SK-N-SH (cell line): ENCODE measurements around the gene FCRL5. TPM values are rescaled to one million over a fixed set of nuclear protein-coding genes. Genes with fewer than 3 reads are reported as not detected.

Source experiments
- CTCF ChIA-PET: fragments of 300-600, 350-600 bp; formaldehyde crosslinking; extraction: SDS; loops from one replicate; lab custom pipeline; 2021; lab: Yijun Ruan, JAX
- POLR2A ChIA-PET: fragments of 350-600 bp; sonication (Branson Sonifier 250); formaldehyde crosslinking; extraction: SDS; loops from one replicate; lab custom pipeline; 2020; ENCODE audit warnings: antibody characterized with exemption, inconsistent platforms; lab: Yijun Ruan, JAX
- DNase-seq: peaks from one replicate; pipeline ENCODE4 v3.0.0; 2012
- H2AFZ ChIP-seq: fragments of 200-600 bp; sonication (generic); 2 replicates; pipeline ENCODE4 v1.8.1; 2016; ENCODE audit warnings: antibody characterized with exemption, mild to moderate bottlenecking, low read depth
- H3F3A ChIP-seq: fragments of 200-600 bp; sonication (generic); replicated peaks from 2 replicates; pipeline ENCODE3; 2016; ENCODE audit warnings: antibody characterized with exemption, mild to moderate bottlenecking; ENCODE audit not compliant: insufficient read depth
- H3K27ac ChIP-seq, 2 experiments: fragments of 200-500 bp in 1 of 2; fragments of 200-600 bp in 1 of 2; sonication (Bioruptor generic) in 1 of 2; sonication (generic), shearing (Covaris generic) in 1 of 2; 2 replicates each; pipeline versions ENCODE4 v1.5.1 to v1.6.1; 2014 to 2016; ENCODE audit warnings: low read depth in 2 of 2, inconsistent platforms in 1 of 2, low read length in 1 of 2, mild to moderate bottlenecking in 1 of 2, mixed read lengths in 1 of 2
- H3K27me3 ChIP-seq: fragments of 200-600 bp; sonication (generic), shearing (Covaris generic); 2 replicates; pipeline ENCODE4 v1.6.1; 2016; ENCODE audit warnings: mixed run types; ENCODE audit not compliant: insufficient read depth
- H3K36me3 ChIP-seq, 2 experiments: fragments of 200-500 bp in 1 of 2; fragments of 200-600 bp in 1 of 2; sonication (Bioruptor generic) in 1 of 2; sonication (generic) in 1 of 2; replicated peaks in 1 of 2; 2 replicates each; pipeline versions ENCODE3 to v1.5.1; 2014 to 2016; ENCODE audit warnings: low read length in 1 of 2, mild to moderate bottlenecking in 1 of 2; ENCODE audit not compliant: insufficient read depth in 2 of 2, control insufficient read depth in 1 of 2
- H3K4me1 ChIP-seq, 2 experiments: fragments of 200-500 bp in 1 of 2; fragments of 200-600 bp in 1 of 2; sonication (Bioruptor generic) in 1 of 2; sonication (generic), shearing (Covaris generic) in 1 of 2; 2 replicates each; pipeline versions ENCODE4 v1.5.1 to v1.6.1; 2014 to 2016; ENCODE audit warnings: low read depth in 1 of 2, low read length in 1 of 2, mixed run types in 1 of 2; ENCODE audit not compliant: insufficient read depth in 2 of 2, control insufficient read depth in 1 of 2
- H3K4me2 ChIP-seq: fragments of 200-600 bp; sonication (generic), shearing (Covaris generic); 2 replicates; pipeline ENCODE4 v1.6.1; 2017; ENCODE audit warnings: mixed run types
- H3K4me3 ChIP-seq, 2 experiments: fragments of 200-500 bp in 1 of 2; fragments of 200-600 bp in 1 of 2; sonication (Bioruptor generic) in 1 of 2; sonication (generic), shearing (Covaris generic) in 1 of 2; 2 replicates each; pipeline versions ENCODE4 v1.5.1 to v1.8.1; 2014 to 2016; ENCODE audit warnings: low read depth in 2 of 2, inconsistent platforms in 1 of 2, low read length in 1 of 2, mild to moderate bottlenecking in 1 of 2, mixed read lengths in 1 of 2, moderate library complexity in 1 of 2
- H3K79me2 ChIP-seq: fragments of 200-600 bp; sonication (generic); 2 replicates; pipeline ENCODE4 v1.8.1; 2017; ENCODE audit warnings: mild to moderate bottlenecking; ENCODE audit not compliant: insufficient read depth
- H3K9ac ChIP-seq: fragments of 200-600 bp; sonication (generic); 2 replicates; pipeline ENCODE4 v1.6.1; 2017; ENCODE audit warnings: mixed run types
- H3K9me2 ChIP-seq: fragments of 200-600 bp; sonication (generic); 2 replicates; pipeline ENCODE4 v1.6.1; 2017; ENCODE audit warnings: mixed run types
- H3K9me3 ChIP-seq: fragments of 200-600 bp; sonication (generic); 2 replicates; pipeline ENCODE4 v1.6.1; 2017; ENCODE audit warnings: mixed run types, mild to moderate bottlenecking, moderate library complexity
- H4K20me1 ChIP-seq: fragments of 200-600 bp; sonication (generic); 2 replicates; pipeline ENCODE4 v1.6.1; 2017; ENCODE audit warnings: mild to moderate bottlenecking, mixed run types; ENCODE audit not compliant: insufficient read depth
- ELF1 ChIP-seq: IDR thresholded peaks from 2 replicates; pipeline ENCODE4 v1.4.0; 2012
- EZH2phosphoT487 ChIP-seq: fragments of 200-600 bp; sonication (generic); IDR thresholded peaks from 2 replicates; pipeline ENCODE4 v1.6.1; 2017; ENCODE audit warnings: low read depth, mixed run types, mild to moderate bottlenecking, antibody characterized with exemption, moderate library complexity, borderline replicate concordance
- FOXJ3 ChIP-seq: sonication (generic); formaldehyde crosslinking; IDR thresholded peaks from 2 replicates; pipeline ENCODE4 v1.5.1; 2020; ENCODE audit warnings: mild to moderate bottlenecking, missing genetic modification reagents
- FOXM1 ChIP-seq: IDR thresholded peaks from 2 replicates; pipeline ENCODE4 v1.4.0; 2012; ENCODE audit warnings: low read depth, mild to moderate bottlenecking
- GABPA ChIP-seq: IDR thresholded peaks from 2 replicates; pipeline ENCODE4 v1.4.0; 2012; ENCODE audit warnings: low read depth, mild to moderate bottlenecking
- GATA2 ChIP-seq: sonication (generic); formaldehyde crosslinking; IDR thresholded peaks from 2 replicates; pipeline ENCODE4 v1.5.0; 2020; ENCODE audit warnings: mild to moderate bottlenecking, missing genetic modification reagents
- JUND ChIP-seq: IDR thresholded peaks from 2 replicates; pipeline ENCODE4 v1.4.0; 2012
- MEF2A ChIP-seq: IDR thresholded peaks from 2 replicates; pipeline ENCODE4 v1.4.0; 2012; ENCODE audit warnings: low read depth, borderline replicate concordance
- MXI1 ChIP-seq: IDR thresholded peaks from 2 replicates; pipeline ENCODE4 v1.6.1; 2012; ENCODE audit warnings: mild to moderate bottlenecking, low read depth, low read length, improper control_type of control experiment
- NFIC ChIP-seq: IDR thresholded peaks from 2 replicates; pipeline ENCODE4 v1.4.0; 2012; ENCODE audit warnings: borderline replicate concordance
- POLR2AphosphoS5 ChIP-seq: IDR thresholded peaks from 2 replicates; pipeline ENCODE4 v1.6.1; 2012; ENCODE audit warnings: low read depth, low read length
- RAD21 ChIP-seq: IDR thresholded peaks from 2 replicates; pipeline ENCODE4 v1.6.1; 2012; ENCODE audit warnings: mild to moderate bottlenecking, low read length
- RXRA ChIP-seq: IDR thresholded peaks from 2 replicates; pipeline ENCODE4 v1.4.0; 2012; ENCODE audit warnings: low read depth, mild to moderate bottlenecking, borderline replicate concordance
- TAF1 ChIP-seq: IDR thresholded peaks from 2 replicates; pipeline ENCODE4 v1.6.1; 2012; ENCODE audit warnings: low read depth, mild to moderate bottlenecking, low read length, moderate library complexity, borderline replicate concordance
- TCF12 ChIP-seq: IDR thresholded peaks from 2 replicates; pipeline ENCODE4 v1.4.0; 2012
- polyA plus RNA-seq, 3 experiments: library from polyadenylated mRNA; depleted of rRNA; stranded (reverse); fragments of >200 nt; gene quantifications; 2 replicates each; pipeline ENCODE4 v1.2.3, GENCODE V29; 2012
- TF ChIP-seq, protein P1 (sequence below): IDR thresholded peaks from 2 replicates; pipeline ENCODE4; 2012
- TF ChIP-seq, protein P2 (sequence below): fragments of 150-350 bp; IDR thresholded peaks from 2 replicates; pipeline ENCODE4 v1.6.1; 2017; ENCODE audit warnings: antibody characterized with exemption, low read length, low read depth, borderline replicate concordance
- TF ChIP-seq, protein P3 (sequence below): fragments of 150-350 bp; IDR thresholded peaks from 2 replicates; pipeline ENCODE4 v1.6.1; 2016; ENCODE audit warnings: mild to moderate bottlenecking, low read depth, low read length
- TF ChIP-seq, protein P4 (sequence below): IDR thresholded peaks from 2 replicates; pipeline ENCODE4 v1.6.1; 2012; ENCODE audit warnings: mild to moderate bottlenecking, low read depth, low read length, moderate library complexity
- TF ChIP-seq, protein P5 (sequence below): fragments of 200-600 bp; sonication (generic); IDR thresholded peaks from 2 replicates; pipeline ENCODE4 v1.6.1; 2017; ENCODE audit warnings: antibody characterized with exemption, mild to moderate bottlenecking, moderate library complexity

The FCRL5 gene
- polyA plus RNA-seq, 1 of the 3 experiments (the other 2 are of a cell fraction), result not detected

DNA sequence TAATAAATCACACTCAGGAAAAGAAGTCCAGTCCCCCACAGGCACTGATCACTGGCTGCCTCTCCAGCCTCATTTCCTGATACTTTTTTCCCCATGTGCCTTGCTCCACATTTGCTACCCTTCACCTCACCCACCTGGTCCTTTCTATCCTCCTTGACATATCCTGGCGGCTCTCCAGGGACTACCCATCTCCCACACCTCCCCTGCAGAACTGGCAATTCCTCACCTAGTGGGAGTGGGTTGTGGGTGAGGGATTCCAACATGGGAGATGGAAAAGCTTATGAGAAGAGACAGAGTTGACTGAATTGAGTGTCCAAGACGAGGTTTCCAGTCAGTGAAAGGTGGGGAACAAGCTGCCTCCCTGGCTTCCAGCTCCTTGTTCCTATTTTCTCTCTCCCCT is 69.6 kb downstream of the FCRL5 start (continued):
- TF ChIP-seq, protein P1, sequence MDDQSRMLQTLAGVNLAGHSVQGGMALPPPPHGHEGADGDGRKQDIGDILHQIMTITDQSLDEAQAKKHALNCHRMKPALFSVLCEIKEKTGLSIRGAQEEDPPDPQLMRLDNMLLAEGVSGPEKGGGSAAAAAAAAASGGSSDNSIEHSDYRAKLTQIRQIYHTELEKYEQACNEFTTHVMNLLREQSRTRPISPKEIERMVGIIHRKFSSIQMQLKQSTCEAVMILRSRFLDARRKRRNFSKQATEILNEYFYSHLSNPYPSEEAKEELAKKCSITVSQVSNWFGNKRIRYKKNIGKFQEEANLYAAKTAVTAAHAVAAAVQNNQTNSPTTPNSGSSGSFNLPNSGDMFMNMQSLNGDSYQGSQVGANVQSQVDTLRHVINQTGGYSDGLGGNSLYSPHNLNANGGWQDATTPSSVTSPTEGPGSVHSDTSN, result no peak
- TF ChIP-seq NFIC, result no peak
- no peak for TF ChIP-seq RAD21
- TF ChIP-seq, protein P2, sequence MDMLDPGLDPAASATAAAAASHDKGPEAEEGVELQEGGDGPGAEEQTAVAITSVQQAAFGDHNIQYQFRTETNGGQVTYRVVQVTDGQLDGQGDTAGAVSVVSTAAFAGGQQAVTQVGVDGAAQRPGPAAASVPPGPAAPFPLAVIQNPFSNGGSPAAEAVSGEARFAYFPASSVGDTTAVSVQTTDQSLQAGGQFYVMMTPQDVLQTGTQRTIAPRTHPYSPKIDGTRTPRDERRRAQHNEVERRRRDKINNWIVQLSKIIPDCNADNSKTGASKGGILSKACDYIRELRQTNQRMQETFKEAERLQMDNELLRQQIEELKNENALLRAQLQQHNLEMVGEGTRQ, result no peak
- no peak for TF ChIP-seq GABPA
- no peak for TF ChIP-seq FOXM1
- TF ChIP-seq, all 33 proteins: peak for 0

DNA sequence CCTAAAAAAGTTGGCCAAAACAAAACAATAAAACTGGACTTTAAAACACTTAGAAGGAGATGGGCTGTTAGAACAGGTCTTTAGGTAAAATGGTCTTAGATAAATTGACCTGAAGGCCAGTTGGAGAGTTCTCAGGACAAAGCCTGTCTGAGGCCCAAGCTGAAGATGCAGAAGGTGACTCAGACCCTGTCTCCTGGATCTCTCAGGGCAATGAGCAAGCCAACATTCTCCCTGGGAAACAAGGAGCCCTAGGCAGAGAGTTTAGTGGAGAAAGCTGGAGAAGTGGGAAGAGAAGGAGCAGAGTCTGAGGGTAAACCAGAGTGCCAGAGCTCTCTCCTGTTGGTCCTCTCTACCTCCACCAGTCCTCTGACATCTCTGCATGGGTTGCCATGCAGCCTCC is 70.1 kb downstream of the FCRL5 start:
- Histone ChIP-seq H3K27me3 (peaks cover 14% of the 10 kb centered on the region), H3K9me3 (no peaks in the 10 kb centered on the region), H2AFZ (no peak overlapping the region), H3K4me1 (no peaks in the 10 kb centered on the region), H3K9me2 (no peaks in the 10 kb centered on the region), H3K9ac (no peak overlapping the region), H3K4me2 (no peak overlapping the region), H3K27ac (no peak overlapping the region), H4K20me1 (no peaks in the 10 kb centered on the region), H3K79me2 (no peaks in the 10 kb centered on the region), H3F3A (no peaks in the 10 kb centered on the region), H3K4me3 (no peak overlapping the region), H3K36me3 (no peaks in the 10 kb centered on the region)
- TF ChIP-seq MXI1 (no peak), ELF1 (no peak), RAD21 (no peak), FOXJ3 (CRISPR knock-in tag) (no peak), TAF1 (no peak), GATA2 (no peak), EZH2phosphoT487 (no peak), RXRA (no peak), TCF12 (no peak), POLR2AphosphoS5 (no peak), JUND (no peak), GABPA (no peak), MEF2A (no peak)
- TF ChIP-seq, protein P1, result no peak
- TF ChIP-seq, protein P3, sequence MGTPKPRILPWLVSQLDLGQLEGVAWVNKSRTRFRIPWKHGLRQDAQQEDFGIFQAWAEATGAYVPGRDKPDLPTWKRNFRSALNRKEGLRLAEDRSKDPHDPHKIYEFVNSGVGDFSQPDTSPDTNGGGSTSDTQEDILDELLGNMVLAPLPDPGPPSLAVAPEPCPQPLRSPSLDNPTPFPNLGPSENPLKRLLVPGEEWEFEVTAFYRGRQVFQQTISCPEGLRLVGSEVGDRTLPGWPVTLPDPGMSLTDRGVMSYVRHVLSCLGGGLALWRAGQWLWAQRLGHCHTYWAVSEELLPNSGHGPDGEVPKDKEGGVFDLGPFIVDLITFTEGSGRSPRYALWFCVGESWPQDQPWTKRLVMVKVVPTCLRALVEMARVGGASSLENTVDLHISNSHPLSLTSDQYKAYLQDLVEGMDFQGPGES, result no peak
- TF ChIP-seq, protein P4, sequence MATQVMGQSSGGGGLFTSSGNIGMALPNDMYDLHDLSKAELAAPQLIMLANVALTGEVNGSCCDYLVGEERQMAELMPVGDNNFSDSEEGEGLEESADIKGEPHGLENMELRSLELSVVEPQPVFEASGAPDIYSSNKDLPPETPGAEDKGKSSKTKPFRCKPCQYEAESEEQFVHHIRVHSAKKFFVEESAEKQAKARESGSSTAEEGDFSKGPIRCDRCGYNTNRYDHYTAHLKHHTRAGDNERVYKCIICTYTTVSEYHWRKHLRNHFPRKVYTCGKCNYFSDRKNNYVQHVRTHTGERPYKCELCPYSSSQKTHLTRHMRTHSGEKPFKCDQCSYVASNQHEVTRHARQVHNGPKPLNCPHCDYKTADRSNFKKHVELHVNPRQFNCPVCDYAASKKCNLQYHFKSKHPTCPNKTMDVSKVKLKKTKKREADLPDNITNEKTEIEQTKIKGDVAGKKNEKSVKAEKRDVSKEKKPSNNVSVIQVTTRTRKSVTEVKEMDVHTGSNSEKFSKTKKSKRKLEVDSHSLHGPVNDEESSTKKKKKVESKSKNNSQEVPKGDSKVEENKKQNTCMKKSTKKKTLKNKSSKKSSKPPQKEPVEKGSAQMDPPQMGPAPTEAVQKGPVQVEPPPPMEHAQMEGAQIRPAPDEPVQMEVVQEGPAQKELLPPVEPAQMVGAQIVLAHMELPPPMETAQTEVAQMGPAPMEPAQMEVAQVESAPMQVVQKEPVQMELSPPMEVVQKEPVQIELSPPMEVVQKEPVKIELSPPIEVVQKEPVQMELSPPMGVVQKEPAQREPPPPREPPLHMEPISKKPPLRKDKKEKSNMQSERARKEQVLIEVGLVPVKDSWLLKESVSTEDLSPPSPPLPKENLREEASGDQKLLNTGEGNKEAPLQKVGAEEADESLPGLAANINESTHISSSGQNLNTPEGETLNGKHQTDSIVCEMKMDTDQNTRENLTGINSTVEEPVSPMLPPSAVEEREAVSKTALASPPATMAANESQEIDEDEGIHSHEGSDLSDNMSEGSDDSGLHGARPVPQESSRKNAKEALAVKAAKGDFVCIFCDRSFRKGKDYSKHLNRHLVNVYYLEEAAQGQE, result no peak
- TF ChIP-seq, protein P5, sequence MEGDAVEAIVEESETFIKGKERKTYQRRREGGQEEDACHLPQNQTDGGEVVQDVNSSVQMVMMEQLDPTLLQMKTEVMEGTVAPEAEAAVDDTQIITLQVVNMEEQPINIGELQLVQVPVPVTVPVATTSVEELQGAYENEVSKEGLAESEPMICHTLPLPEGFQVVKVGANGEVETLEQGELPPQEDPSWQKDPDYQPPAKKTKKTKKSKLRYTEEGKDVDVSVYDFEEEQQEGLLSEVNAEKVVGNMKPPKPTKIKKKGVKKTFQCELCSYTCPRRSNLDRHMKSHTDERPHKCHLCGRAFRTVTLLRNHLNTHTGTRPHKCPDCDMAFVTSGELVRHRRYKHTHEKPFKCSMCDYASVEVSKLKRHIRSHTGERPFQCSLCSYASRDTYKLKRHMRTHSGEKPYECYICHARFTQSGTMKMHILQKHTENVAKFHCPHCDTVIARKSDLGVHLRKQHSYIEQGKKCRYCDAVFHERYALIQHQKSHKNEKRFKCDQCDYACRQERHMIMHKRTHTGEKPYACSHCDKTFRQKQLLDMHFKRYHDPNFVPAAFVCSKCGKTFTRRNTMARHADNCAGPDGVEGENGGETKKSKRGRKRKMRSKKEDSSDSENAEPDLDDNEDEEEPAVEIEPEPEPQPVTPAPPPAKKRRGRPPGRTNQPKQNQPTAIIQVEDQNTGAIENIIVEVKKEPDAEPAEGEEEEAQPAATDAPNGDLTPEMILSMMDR, result no peak
- no peak for DNase-seq
- CTCF ChIA-PET, result interaction anchor here (0.7 to 2.3 kb wide), 5 partner anchors 13 to 129 kb away, joined by 3 to 6 read pairs (median 4); no protein-coding TSS in a partner anchor
- POLR2A ChIA-PET, result interaction anchor here (0.7 kb wide), 1 partner anchor 1766 kb away, joined by 3 read pairs; no protein-coding TSS in a partner anchor
